SW 1271 (cell line): ENCODE measurements around the gene TENM3.
A peak's percentile ranks its signal among the peaks of the same experiment; 100 is the strongest.

Source experiments
- DNase-seq, 2 experiments: peaks; one replicate each; lab custom pipeline; 2025; lab: John Stamatoyannopoulos, UW

Gene TENM3

GRCh38 chr4:182741054-182741453 lies 497.9 kb downstream of the TENM3 start:
- no peak for DNase-seq

DNA sequence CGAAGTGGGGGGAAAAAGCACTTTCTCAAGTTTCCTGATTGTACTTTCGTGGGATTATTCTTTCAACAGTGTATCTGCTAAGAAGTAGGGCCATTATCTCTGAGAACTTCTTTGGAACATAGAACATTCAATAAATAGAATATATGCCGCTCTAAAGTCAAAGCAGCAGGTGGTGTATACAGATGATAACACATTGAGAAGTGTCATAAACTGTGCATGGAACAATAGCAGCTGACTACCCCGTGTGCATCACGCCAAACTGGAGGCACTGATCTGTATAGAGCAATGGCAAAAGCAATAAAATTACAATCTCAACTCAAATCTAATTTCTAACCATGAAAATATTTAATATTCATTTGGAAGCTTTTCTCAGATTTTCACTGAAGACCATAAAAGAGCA lies 498.7 kb downstream of the TENM3 start:
- DNase-seq, result no peak

- no peak for DNase-seq
Observed at GRCh38 chr4:182743815-182744214, 500.6 kb downstream of the TENM3 start.

GRCh38 chr4:182745237-182745636 lies 502.0 kb downstream of the TENM3 start:
- no peak for DNase-seq

GRCh38 chr4:182746876-182747275 lies 503.7 kb downstream of the TENM3 start:
- no peak for DNase-seq

DNA sequence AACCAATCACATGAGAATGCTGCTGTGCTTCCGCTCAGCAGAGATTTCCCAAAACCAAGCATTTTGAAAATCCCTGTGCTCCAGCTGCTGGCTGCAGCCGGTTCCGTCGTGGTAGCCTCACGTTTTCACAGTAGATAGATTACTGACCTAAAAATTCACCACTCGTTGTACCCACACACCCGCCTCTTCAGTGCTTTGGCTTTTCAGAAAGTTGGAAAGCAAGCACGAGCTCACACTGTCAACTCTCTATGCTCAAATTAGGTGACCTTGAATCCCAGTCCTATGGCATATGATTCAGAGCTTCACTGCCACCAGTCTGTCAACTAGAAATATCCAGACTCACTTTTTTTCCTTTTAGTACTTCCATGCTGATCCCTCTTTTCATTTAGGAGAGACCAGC lies 505.1 kb downstream of the TENM3 start:
- DNase-seq, result no peak

GRCh38 chr4:182748949-182749348 lies 505.7 kb downstream of the TENM3 start:
- peak in 1 of 2 experiments; percentile 5 for DNase-seq

- DNase-seq, result peak in 1 of 2 experiments; percentile 5
Observed at GRCh38 chr4:182749667-182750167, 506.5 kb downstream of the TENM3 start.

GRCh38 chr4:182752158-182752910 lies 509.1 kb downstream of the TENM3 start:
- peak in 1 of 2 experiments; percentile 30 for DNase-seq

GRCh38 chr4:182754895-182755294 lies 511.7 kb downstream of the TENM3 start:
- DNase-seq, result no peak

DNA sequence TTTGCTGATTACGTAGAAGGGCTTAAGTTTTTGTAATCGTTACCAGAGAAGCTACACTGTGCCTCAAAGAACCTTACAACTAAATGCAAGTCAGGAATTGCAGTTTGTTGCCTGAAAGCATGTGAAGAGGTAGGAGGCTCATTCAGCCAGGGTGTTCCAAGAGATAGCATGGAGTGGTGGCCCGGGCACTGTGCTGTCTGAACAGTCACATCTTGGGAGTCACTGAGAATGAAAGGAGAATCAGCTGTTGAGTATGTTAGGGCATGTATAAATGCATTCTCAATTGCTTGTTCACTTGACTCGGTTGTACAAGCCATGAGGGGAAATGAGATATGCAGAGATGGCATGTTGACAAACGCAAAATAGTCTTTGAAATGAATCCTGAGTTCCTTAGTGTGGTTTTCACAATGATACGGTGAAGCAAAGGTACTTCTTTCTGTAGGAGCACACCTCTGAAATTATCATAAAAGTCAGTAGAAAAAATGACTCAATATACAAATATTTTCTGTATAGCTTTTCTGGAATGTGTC lies 513.0 kb downstream of the TENM3 start:
- DNase-seq, result no peak

GRCh38 chr4:182758273-182758672 lies 515.1 kb downstream of the TENM3 start:
- DNase-seq, result no peak

GRCh38 chr4:182760551-182761043 lies 517.4 kb downstream of the TENM3 start:
- no peak for DNase-seq

DNA sequence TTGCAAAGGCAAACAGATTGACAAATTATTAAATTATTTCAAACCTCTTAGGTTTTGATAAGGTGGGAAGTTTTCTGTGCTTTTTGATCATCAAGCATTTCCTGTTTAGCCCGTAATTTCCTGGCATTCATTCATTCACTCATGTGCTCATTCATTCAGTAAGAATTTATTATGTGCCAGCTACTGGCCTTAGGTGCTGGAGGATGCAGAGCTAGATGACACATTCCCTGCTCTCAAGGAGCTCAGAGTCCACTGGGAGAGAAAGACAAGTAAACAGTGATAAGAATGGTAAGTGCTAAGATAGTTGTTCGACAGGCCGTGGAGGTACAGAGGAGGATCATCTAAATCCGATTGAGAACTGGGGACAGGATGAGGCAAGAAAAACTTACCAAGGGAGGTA lies 520.9 kb downstream of the TENM3 start:
- no peak for DNase-seq

DNA sequence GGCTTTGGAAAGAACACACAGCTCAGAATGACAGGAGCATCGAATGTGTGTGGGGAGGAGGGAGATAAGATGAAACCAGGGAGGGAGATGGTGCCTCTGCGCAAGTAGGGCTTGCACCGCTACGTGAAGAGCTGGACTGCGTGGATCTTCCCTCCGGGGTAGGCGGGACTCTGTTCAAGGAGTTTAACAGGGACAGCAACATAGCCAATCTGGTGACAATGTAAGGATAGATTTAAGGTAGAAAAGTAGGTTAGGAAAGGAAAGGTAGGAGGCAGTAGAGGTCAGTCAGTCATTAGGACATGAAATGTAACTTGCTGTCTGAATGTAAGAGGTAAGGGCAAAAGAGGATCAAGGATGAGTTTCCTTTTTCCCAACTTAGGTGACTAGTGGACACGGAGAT lies 521.4 kb downstream of the TENM3 start:
- DNase-seq, result no peak

GRCh38 chr4:182765987-182766856 lies 523.0 kb downstream of the TENM3 start:
- DNase-seq, result no peak

GRCh38 chr4:182766857-182767250 lies 523.7 kb downstream of the TENM3 start:
- no peak for DNase-seq

- DNase-seq, result no peak
Observed at GRCh38 chr4:182768838-182769237, 525.6 kb downstream of the TENM3 start.

DNA sequence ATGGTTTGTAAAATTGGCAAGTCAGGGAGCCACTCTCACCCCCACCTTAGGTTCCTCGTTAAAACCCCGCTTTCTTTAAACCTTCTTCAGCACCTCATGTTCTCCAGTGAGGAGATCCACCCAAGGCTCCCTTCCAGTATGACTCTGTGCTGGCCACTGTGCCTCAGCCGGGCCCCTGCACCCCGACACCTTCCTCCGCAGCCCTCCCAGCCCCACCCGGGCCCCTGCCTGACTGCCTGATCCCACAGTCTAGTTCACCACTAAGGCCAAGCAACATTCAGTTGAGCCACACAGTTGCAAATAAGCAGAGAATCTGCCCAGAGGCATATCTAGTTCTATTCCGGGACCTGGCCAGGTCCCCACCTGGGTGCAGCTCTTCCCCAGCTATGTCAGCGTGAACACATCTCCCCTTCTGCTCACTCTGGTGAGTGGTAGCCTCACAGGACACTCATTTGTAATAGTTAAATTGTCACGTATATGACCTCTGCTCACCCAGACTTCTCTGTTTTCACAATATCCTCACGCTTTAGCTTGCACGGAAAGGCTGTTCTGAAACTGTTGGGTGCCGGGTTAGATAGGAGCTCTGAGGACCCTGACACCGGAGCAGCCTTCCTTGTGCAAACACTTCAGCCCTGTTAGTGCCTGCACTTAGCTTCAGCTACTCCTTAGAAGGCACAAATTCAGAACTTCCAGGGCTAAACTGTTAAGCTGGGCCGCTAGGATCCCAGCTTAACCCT lies 527.2 kb downstream of the TENM3 start:
- DNase-seq, result no peak

- no peak for DNase-seq
Observed at GRCh38 chr4:182770996-182771514, 527.9 kb downstream of the TENM3 start.

GRCh38 chr4:182775075-182775474 lies 531.9 kb downstream of the TENM3 start:
- no peak for DNase-seq
